NB4 (cell line): ENCODE results near the gene DRAP1.

Experiments used
- CTCF ChIP-seq: IDR thresholded peaks from one replicate; pipeline ENCODE4 v1.5.1; 2012; ENCODE audit warnings: low read depth, low read length
- MAX ChIP-seq: IDR thresholded peaks from 2 replicates; pipeline ENCODE4 v1.6.1; 2011; ENCODE audit warnings: low read depth, low read length
- POLR2A ChIP-seq: IDR thresholded peaks from 2 replicates; pipeline ENCODE4 v1.6.1; 2011; ENCODE audit warnings: mild to moderate bottlenecking; ENCODE audit not compliant: insufficient read length; ENCODE audit errors: extremely low read depth

- TF ChIP-seq POLR2A, result no peak
- no peak for TF ChIP-seq CTCF
- no peak for TF ChIP-seq MAX
These were observed 47.2 kb upstream of the DRAP1 start for GRCh38 chr11:65871811-65872548.
